GM19397 (cell line): ENCODE results near the gene KRT37.
"Not testable (repeated sequence)": the region's sequence is repeated elsewhere in the genome, so short reads cannot be mapped to it uniquely, and the experiment has no call there.

ENCODE experiments used
- ATAC-seq: cut with Tn5 transposase; IDR thresholded peaks from one replicate; pipeline ENCODE4 v1.9.1; 2021; ENCODE audit warnings: mild to moderate bottlenecking, moderate library complexity; ENCODE audit not compliant: unreplicated experiment

KRT37 gene

GRCh38 chr17:41407226-41407625 lies 17.2 kb downstream of the KRT37 start:
- ATAC-seq: no peak

DNA sequence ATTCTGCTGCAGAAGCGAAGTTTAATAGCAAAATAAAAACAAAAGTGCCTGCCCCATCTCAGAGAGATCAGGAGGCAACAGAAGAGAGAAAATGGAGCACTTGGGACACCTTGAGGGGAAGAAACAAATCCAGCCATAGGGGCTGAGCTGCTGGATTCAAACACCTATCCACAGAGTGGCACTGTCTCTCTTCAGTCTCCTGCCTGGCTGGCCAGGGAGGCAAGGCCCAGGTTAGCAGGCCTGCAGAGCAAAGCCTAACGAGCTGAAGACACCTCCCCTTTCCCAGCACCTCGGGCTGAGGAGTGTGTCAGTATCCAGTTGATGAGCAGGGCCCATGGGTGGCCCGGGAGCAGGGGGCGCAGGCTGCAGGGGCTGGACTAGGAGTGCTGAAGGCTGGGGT lies 18.2 kb downstream of the KRT37 start:
- ATAC-seq: no peak

- ATAC-seq: no peak
Measured at GRCh38 chr17:41404024-41404671, 20.2 kb downstream of the KRT37 start.

DNA sequence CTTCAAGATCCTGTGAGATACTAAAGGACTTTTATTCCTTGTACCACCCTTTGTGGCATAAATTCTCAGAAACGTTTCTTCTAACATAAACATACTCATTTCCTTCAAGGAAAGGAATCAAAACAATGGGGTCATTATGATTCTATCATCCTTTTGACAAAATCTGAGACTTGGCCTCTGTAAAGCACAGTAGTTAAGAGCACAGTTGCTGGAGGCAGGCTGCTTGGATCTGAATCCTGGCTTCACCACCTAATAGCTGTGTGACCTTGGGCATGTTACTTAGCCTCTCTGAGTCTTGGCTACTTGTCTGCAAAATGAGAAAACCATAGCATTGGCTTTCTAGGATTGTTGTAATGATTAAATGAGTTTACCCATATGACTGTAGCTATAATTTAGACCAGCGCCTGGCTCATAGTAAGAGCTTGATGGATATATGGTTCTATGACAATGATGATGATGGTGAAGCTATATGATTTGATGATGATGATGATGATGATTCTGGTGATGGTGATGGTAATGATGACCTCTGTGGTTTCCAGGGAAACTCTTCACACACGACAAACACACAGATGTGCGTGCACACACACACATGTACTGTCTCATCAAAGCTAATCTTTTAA lies 20.9 kb downstream of the KRT37 start:
- ATAC-seq: no peak

- ATAC-seq: no peak
Measured at GRCh38 chr17:41402161-41402560, 22.2 kb downstream of the KRT37 start.

- ATAC-seq: no peak
Measured at GRCh38 chr17:41396996-41397660, 27.3 kb downstream of the KRT37 start, which contains the start of gene KRT31. TSS of gene KRT31 (minus strand) at chr17:41397608. CDS start at chr17:41397539, 69 bp downstream.

GRCh38 chr17:41396340-41396739 lies 28.0 kb downstream of the KRT37 start:
- ATAC-seq: no peak

GRCh38 chr17:41395611-41396010 lies 28.8 kb downstream of the KRT37 start:
- no peak for ATAC-seq

- not testable (repeated sequence) for ATAC-seq
Measured at GRCh38 chr17:41395044-41395443, 29.3 kb downstream of the KRT37 start.

GRCh38 chr17:41394254-41394996 lies 30.0 kb downstream of the KRT37 start:
- no peak for ATAC-seq

DNA sequence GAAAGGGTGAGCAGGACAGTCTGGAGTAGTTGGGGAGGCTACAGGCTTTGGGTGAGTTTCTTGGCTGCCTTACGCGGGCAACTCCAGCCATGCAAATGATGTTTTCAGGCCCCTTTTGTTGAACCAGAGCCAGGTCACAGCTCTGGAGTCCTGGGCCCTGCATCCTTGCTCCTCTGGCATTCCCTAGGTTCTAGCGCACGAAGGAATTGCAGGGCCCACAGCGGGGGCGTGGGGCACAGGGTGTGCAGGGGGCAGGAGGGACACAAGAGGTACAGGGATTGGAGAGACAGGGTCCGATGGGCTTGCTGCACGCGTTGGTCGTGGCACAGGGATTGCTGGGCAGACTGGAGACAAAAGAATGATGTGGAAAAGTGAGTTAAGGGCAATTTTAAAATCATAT lies 30.6 kb downstream of the KRT37 start:
- no peak for ATAC-seq

- ATAC-seq: no peak
Measured at GRCh38 chr17:41393294-41393693, 31.1 kb downstream of the KRT37 start.

GRCh38 chr17:41392278-41392677 lies 32.1 kb downstream of the KRT37 start:
- no peak for ATAC-seq

GRCh38 chr17:41391535-41391934 lies 32.9 kb downstream of the KRT37 start:
- ATAC-seq: no peak

DNA sequence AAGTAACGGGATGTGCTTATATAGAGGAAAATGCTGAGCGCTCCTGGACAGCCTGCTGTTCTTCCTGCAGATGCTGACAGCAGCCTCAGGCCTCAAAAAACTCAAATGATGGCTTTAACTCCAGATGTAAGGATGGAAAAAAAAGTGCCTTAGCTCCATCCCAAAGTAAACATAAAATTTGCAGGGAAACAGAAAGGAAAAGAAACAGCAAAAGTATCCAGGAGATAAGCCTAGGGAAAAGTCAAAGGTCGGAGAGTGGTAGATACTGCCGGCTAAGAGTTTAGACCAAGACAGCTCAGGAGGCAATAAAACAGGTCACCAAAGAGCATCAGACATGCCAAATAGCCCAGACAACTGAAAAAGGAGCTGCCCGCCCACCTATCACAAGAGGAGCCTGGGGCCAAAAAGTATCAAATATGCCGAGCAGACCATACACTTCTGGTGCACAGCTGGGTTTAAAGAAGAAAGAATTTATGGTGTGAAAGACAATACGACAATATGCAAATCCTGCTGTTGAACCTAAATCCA lies 33.9 kb downstream of the KRT37 start:
- no peak for ATAC-seq

DNA sequence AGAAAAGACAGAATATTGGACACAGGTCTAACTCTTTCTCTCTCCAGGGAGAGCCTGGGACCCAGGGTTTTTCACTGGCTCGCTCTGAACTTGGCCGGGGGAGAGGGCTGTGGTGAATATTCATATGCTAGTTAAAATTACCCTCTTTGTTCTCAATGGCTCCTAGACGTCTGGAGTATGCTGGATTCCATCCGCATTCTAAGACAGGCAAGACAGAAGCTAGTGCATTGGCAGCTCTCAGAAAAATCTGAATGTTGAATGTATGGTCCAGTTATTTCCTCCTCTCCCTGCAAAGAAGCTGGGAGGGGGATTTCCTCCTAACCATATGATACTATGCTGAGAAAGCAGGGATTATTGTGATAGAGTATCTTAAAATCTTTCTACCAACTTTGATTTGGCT lies 36.7 kb downstream of the KRT37 start:
- ATAC-seq: no peak

GRCh38 chr17:41386227-41386626 lies 38.2 kb downstream of the KRT37 start:
- ATAC-seq: no peak

- no peak for ATAC-seq
Measured at GRCh38 chr17:41383690-41384089, 40.7 kb downstream of the KRT37 start.

DNA sequence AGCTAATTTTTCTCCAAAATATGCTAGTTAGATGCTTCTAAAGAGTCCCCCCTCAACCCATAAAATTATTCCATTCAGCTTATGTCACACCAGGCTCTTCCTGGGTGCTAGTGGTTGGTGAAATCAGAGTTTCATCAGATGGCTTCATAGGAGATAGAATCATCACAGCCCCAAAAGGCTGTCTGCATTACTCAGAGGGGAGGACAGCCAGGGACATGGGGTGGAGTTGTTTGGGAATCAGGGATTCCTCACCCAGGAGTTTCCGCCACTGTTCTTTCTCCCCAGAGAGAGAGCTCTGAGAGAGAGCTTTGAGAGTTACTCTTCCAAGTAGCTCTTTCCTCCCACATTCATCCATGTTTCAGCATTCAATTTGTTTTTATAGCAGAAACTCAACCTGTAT lies 42.0 kb downstream of the KRT37 start:
- ATAC-seq: no peak

- ATAC-seq: not testable (repeated sequence)
Measured at GRCh38 chr17:41381943-41382342, 42.4 kb downstream of the KRT37 start, which contains the start of gene KRT34. TSS of gene KRT34 (minus strand) at chr17:41382306. CDS start at chr17:41382246, 60 bp downstream.

GRCh38 chr17:41380091-41380490 lies 44.3 kb downstream of the KRT37 start:
- ATAC-seq: not testable (repeated sequence)
